Measurements from ENCODE around the gene DOCK8. TPM values are rescaled to one million over a fixed set of nuclear protein-coding genes. Genes with fewer than 3 reads are reported as not detected.

Gene DOCK8
- total and polyA plus RNA-seq, 2 experiments from 2014 or later, result 0.94 to 1.2 TPM

- Mint-ChIP-seq H3K36me3 (ENCODE audit: low read depth) (no peaks in the 10 kb centered on the region), H3K4me3 (no peak overlapping the region), H3K27ac (no peak overlapping the region), H3K4me1 (peaks cover 9% of the 10 kb centered on the region), H3K27me3 (ENCODE audit: insufficient read depth, low read depth, poor library complexity) (no peaks in the 10 kb centered on the region), H3K9me3 (no peaks in the 10 kb centered on the region)
- Histone ChIP-seq H3K36me3 (ENCODE audit: insufficient read depth) (no peaks in the 10 kb centered on the region), H3K4me2 (no peak overlapping the region), H3K79me2 (replicated peaks; ENCODE audit: insufficient read depth) (no peaks in the 10 kb centered on the region), H3K4me1 (ENCODE audit: insufficient read depth) (no peaks in the 10 kb centered on the region), H3K27ac (ENCODE audit: low read depth) (no peak overlapping the region), H3K4me3 (no peak overlapping the region), H3K27me3 (ENCODE audit: insufficient read depth) (no peaks in the 10 kb centered on the region), H2AFZ (no peak overlapping the region), H3F3A (replicated peaks; ENCODE audit: low read depth) (no peaks in the 10 kb centered on the region), H3K9me2 (ENCODE audit: insufficient read depth) (no peaks in the 10 kb centered on the region), H4K20me1 (replicated peaks; ENCODE audit: insufficient read depth) (no peaks in the 10 kb centered on the region)
- no peak for TF ChIP-seq ZNF331 (CRISPR knock-in tag; IDR thresholded peaks at IDR 0.05; ENCODE audit: low read depth)
- TF ChIP-seq, protein P1, sequence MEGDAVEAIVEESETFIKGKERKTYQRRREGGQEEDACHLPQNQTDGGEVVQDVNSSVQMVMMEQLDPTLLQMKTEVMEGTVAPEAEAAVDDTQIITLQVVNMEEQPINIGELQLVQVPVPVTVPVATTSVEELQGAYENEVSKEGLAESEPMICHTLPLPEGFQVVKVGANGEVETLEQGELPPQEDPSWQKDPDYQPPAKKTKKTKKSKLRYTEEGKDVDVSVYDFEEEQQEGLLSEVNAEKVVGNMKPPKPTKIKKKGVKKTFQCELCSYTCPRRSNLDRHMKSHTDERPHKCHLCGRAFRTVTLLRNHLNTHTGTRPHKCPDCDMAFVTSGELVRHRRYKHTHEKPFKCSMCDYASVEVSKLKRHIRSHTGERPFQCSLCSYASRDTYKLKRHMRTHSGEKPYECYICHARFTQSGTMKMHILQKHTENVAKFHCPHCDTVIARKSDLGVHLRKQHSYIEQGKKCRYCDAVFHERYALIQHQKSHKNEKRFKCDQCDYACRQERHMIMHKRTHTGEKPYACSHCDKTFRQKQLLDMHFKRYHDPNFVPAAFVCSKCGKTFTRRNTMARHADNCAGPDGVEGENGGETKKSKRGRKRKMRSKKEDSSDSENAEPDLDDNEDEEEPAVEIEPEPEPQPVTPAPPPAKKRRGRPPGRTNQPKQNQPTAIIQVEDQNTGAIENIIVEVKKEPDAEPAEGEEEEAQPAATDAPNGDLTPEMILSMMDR (conservative IDR thresholded peaks at IDR 0.05; ENCODE audit: low read depth in 2 of 2), result no peak
- no peak for TF ChIP-seq REST (IDR thresholded peaks at IDR 0.05; ENCODE audit: unreplicated experiment)
- TF ChIP-seq EZH2phosphoT487 (IDR thresholded peaks at IDR 0.05; ENCODE audit: unreplicated experiment), result no peak
- TF ChIP-seq CREB1 (CRISPR knock-in tag; IDR thresholded peaks at IDR 0.05; ENCODE audit: low read depth), result no peak
- no peak for TF ChIP-seq JUNB (IDR thresholded peaks at IDR 0.05; ENCODE audit: unreplicated experiment)
- TF ChIP-seq, protein P2, sequence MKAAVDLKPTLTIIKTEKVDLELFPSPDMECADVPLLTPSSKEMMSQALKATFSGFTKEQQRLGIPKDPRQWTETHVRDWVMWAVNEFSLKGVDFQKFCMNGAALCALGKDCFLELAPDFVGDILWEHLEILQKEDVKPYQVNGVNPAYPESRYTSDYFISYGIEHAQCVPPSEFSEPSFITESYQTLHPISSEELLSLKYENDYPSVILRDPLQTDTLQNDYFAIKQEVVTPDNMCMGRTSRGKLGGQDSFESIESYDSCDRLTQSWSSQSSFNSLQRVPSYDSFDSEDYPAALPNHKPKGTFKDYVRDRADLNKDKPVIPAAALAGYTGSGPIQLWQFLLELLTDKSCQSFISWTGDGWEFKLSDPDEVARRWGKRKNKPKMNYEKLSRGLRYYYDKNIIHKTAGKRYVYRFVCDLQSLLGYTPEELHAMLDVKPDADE (IDR thresholded peaks at IDR 0.05), result no peak
- TF ChIP-seq, protein P3, sequence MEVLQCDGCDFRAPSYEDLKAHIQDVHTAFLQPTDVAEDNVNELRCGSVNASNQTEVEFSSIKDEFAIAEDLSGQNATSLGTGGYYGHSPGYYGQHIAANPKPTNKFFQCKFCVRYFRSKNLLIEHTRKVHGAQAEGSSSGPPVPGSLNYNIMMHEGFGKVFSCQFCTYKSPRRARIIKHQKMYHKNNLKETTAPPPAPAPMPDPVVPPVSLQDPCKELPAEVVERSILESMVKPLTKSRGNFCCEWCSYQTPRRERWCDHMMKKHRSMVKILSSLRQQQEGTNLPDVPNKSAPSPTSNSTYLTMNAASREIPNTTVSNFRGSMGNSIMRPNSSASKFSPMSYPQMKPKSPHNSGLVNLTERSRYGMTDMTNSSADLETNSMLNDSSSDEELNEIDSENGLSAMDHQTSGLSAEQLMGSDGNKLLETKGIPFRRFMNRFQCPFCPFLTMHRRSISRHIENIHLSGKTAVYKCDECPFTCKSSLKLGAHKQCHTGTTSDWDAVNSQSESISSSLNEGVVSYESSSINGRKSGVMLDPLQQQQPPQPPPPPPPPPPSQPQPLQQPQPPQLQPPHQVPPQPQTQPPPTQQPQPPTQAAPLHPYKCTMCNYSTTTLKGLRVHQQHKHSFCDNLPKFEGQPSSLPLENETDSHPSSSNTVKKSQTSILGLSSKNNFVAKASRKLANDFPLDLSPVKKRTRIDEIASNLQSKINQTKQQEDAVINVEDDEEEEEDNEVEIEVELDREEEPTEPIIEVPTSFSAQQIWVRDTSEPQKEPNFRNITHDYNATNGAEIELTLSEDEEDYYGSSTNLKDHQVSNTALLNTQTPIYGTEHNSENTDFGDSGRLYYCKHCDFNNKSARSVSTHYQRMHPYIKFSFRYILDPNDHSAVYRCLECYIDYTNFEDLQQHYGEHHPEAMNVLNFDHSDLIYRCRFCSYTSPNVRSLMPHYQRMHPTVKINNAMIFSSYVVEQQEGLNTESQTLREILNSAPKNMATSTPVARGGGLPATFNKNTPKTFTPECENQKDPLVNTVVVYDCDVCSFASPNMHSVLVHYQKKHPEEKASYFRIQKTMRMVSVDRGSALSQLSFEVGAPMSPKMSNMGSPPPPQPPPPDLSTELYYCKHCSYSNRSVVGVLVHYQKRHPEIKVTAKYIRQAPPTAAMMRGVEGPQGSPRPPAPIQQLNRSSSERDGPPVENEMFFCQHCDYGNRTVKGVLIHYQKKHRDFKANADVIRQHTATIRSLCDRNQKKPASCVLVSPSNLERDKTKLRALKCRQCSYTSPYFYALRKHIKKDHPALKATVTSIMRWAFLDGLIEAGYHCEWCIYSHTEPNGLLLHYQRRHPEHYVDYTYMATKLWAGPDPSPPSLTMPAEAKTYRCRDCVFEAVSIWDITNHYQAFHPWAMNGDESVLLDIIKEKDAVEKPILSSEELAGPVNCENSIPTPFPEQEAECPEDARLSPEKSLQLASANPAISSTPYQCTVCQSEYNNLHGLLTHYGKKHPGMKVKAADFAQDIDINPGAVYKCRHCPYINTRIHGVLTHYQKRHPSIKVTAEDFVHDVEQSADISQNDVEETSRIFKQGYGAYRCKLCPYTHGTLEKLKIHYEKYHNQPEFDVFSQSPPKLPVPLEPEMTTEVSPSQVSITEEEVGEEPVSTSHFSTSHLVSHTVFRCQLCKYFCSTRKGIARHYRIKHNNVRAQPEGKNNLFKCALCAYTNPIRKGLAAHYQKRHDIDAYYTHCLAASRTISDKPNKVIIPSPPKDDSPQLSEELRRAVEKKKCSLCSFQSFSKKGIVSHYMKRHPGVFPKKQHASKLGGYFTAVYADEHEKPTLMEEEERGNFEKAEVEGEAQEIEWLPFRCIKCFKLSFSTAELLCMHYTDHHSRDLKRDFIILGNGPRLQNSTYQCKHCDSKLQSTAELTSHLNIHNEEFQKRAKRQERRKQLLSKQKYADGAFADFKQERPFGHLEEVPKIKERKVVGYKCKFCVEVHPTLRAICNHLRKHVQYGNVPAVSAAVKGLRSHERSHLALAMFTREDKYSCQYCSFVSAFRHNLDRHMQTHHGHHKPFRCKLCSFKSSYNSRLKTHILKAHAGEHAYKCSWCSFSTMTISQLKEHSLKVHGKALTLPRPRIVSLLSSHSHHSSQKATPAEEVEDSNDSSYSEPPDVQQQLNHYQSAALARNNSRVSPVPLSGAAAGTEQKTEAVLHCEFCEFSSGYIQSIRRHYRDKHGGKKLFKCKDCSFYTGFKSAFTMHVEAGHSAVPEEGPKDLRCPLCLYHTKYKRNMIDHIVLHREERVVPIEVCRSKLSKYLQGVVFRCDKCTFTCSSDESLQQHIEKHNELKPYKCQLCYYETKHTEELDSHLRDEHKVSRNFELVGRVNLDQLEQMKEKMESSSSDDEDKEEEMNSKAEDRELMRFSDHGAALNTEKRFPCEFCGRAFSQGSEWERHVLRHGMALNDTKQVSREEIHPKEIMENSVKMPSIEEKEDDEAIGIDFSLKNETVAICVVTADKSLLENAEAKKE (CRISPR knock-in tag; IDR thresholded peaks at IDR 0.05), result no peak
- ATAC-seq (peak; percentile 37), DNase-seq (ENCODE audit: low spot score) (no peak)
Observed at GRCh38 chr9:223152-223551, 8.5 kb downstream of the DOCK8 start.

Measured in GM23338 (cell line).